Measurements from ENCODE around the gene ADAMTS3.

DNA sequence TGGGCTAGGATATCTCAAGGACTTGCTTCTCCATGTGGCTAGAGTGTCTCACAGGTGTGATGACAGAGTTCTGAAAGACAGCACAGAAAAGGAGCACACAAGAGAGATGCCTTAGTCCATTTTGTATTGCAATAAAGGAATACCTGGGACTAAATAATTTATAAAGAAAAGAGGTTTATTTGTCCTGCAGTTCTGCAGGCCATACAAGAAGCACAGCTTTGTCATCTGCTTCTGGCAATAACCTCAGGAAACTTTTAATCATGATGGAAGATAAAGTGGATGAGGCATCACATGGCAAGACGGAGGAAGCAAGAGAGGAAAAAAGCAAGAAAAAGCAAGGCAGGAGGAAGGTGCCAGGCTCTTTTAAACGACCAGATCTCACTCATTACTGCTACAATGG is 126.9 kb downstream of the ADAMTS3 start:
- TF ChIP-seq, protein P1, sequence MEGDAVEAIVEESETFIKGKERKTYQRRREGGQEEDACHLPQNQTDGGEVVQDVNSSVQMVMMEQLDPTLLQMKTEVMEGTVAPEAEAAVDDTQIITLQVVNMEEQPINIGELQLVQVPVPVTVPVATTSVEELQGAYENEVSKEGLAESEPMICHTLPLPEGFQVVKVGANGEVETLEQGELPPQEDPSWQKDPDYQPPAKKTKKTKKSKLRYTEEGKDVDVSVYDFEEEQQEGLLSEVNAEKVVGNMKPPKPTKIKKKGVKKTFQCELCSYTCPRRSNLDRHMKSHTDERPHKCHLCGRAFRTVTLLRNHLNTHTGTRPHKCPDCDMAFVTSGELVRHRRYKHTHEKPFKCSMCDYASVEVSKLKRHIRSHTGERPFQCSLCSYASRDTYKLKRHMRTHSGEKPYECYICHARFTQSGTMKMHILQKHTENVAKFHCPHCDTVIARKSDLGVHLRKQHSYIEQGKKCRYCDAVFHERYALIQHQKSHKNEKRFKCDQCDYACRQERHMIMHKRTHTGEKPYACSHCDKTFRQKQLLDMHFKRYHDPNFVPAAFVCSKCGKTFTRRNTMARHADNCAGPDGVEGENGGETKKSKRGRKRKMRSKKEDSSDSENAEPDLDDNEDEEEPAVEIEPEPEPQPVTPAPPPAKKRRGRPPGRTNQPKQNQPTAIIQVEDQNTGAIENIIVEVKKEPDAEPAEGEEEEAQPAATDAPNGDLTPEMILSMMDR (conservative IDR thresholded peaks at IDR 0.05; ENCODE audit: low read length): no peak
- no peak for TF ChIP-seq EZH2phosphoT487 (IDR thresholded peaks at IDR 0.05; ENCODE audit: borderline replicate concordance)
